Upper lobe of left lung (tissue), 4 donors: ENCODE results near the gene HNMT.
"Not testable (repeated sequence)": the region's sequence is repeated elsewhere in the genome, so short reads cannot be mapped to it uniquely, and the experiment has no call there.

ENCODE experiments used
- POLR2A ChIP-seq, 4 donors: fragments of 450-650 bp; IDR thresholded peaks; one replicate each; pipeline ENCODE4 v1.5.1; 2016 to 2017; ENCODE audit warnings: antibody characterized with exemption in 4 of 4, mild to moderate bottlenecking in 2 of 4
- POLR2AphosphoS5 ChIP-seq, 2 donors: sonication (generic); formaldehyde crosslinking; IDR thresholded peaks; one replicate each; pipeline ENCODE4 v1.5.1; 2017; ENCODE audit warnings: antibody characterized with exemption in 2 of 2
- TF ChIP-seq, protein P1 (sequence below), 6 experiments: fragments of 450-650 bp in 4 of 6; fragments of 200-600 bp in 2 of 6; sonication (generic) in 2 of 6; IDR thresholded peaks; one replicate each; pipeline ENCODE4 v1.5.1; 2016 to 2019; ENCODE audit warnings: antibody characterized with exemption in 6 of 6

DNA sequence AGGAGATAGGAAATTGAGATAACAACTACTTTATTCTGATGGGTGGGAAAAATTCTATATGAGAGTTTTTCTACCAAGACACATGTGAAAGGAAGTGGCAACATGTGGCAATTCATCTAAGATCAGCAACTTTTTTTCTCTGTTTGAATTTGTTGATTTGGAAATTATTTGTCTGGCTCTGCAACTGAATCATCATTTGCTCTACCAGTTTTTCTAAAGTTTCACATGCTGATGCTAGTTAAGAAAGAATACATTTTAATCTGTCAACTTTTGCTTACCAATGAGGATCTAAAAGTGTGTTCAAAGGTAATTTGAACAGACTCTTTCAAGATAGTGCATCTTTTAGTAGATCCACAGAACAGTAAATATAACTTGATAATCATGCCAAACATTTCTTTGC, 42.1 kb upstream of the HNMT start:
- TF ChIP-seq, protein P1, sequence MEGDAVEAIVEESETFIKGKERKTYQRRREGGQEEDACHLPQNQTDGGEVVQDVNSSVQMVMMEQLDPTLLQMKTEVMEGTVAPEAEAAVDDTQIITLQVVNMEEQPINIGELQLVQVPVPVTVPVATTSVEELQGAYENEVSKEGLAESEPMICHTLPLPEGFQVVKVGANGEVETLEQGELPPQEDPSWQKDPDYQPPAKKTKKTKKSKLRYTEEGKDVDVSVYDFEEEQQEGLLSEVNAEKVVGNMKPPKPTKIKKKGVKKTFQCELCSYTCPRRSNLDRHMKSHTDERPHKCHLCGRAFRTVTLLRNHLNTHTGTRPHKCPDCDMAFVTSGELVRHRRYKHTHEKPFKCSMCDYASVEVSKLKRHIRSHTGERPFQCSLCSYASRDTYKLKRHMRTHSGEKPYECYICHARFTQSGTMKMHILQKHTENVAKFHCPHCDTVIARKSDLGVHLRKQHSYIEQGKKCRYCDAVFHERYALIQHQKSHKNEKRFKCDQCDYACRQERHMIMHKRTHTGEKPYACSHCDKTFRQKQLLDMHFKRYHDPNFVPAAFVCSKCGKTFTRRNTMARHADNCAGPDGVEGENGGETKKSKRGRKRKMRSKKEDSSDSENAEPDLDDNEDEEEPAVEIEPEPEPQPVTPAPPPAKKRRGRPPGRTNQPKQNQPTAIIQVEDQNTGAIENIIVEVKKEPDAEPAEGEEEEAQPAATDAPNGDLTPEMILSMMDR (IDR thresholded peaks at IDR 0.05) = not testable (repeated sequence)
- not testable (repeated sequence) for TF ChIP-seq POLR2A, POLR2AphosphoS5 (IDR thresholded peaks at IDR 0.05)
